ENCODE results near the gene EPB41L4A. TPM values are rescaled to one million over a fixed set of nuclear protein-coding genes. Genes with fewer than 3 reads are reported as not detected.
A peak's percentile ranks its signal among the peaks of the same experiment; 100 is the strongest.

The EPB41L4A gene
- total and polyA plus RNA-seq, 2 experiments from 2014 or later = 0.11 to 0.76 TPM

GRCh38 chr5:112316006-112316405 lies 103.1 kb downstream of the EPB41L4A start:
- Histone ChIP-seq H2AFZ (no peak overlapping the region), H3F3A (ENCODE audit: insufficient read depth) (no peaks in the 10 kb centered on the region)
- DNase-seq = no peak

GRCh38 chr5:112312295-112313275 lies 106.5 kb downstream of the EPB41L4A start:
- Histone ChIP-seq H4K20me1 (ENCODE audit: insufficient read depth) (no peaks in the 10 kb centered on the region), H3K9me3 (ENCODE audit: low read depth) (no peaks in the 10 kb centered on the region), H3K4me2 (ENCODE audit: unreplicated experiment) (no peak overlapping the region), H3K4me1 (ENCODE audit: insufficient read depth) (no peaks in the 10 kb centered on the region), H2AFZ (no peak overlapping the region), H3K27ac (no peak overlapping the region), H3K9ac (no peak overlapping the region), H3K4me3 (no peak overlapping the region), H3K79me2 (ENCODE audit: insufficient read depth) (no peaks in the 10 kb centered on the region), H3K36me3 (ENCODE audit: low read depth) (no peaks in the 10 kb centered on the region), H3F3A (ENCODE audit: insufficient read depth) (no peaks in the 10 kb centered on the region), H3K27me3 (replicated peaks; ENCODE audit: insufficient read depth) (no peaks in the 10 kb centered on the region; the same call in 1 of the 2 replicates), H3K9me2 (ENCODE audit: insufficient read depth) (no peaks in the 10 kb centered on the region)
- DNase-seq = peak; percentile 7
- in situ Hi-C loops (cut with MboI) = no loop called here
- WGBS, 2 experiments (ENCODE audit: low coverage in 1 of 2, low lambda C conversion rate in 2 of 2, missing lambda C conversion rate in 2 of 2) = 63 to 66% methylated on average over 4 of the region's 4 CpGs
- TF ChIP-seq EZH2phosphoT487 (IDR thresholded peaks at IDR 0.05; ENCODE audit: insufficient read depth, low read depth) = no peak
- TF ChIP-seq EZH2 (IDR thresholded peaks at IDR 0.05; ENCODE audit: insufficient read depth, poor library complexity, severe bottlenecking) = no peak

More at GRCh38 chr5:112316006-112316405, 103.1 kb downstream of the EPB41L4A start:
- Histone ChIP-seq H3K9me2 (ENCODE audit: insufficient read depth) (no peaks in the 10 kb centered on the region), H3K36me3 (ENCODE audit: low read depth) (no peaks in the 10 kb centered on the region), H3K27me3 (replicated peaks; ENCODE audit: insufficient read depth) (no peaks in the 10 kb centered on the region), H3K79me2 (ENCODE audit: insufficient read depth) (no peaks in the 10 kb centered on the region), H3K4me2 (ENCODE audit: unreplicated experiment) (no peak overlapping the region), H3K27ac (no peak overlapping the region), H3K9ac (no peak overlapping the region), H3K9me3 (ENCODE audit: low read depth) (no peaks in the 10 kb centered on the region), H3K4me1 (ENCODE audit: insufficient read depth) (no peaks in the 10 kb centered on the region), H4K20me1 (ENCODE audit: insufficient read depth) (no peaks in the 10 kb centered on the region), H3K4me3 (no peak overlapping the region)
- TF ChIP-seq EZH2 (IDR thresholded peaks at IDR 0.05; ENCODE audit: insufficient read depth, poor library complexity, severe bottlenecking) (no peak), EZH2phosphoT487 (IDR thresholded peaks at IDR 0.05; ENCODE audit: insufficient read depth, low read depth) (no peak)
- WGBS, 2 experiments (ENCODE audit: low coverage in 1 of 2, low lambda C conversion rate in 2 of 2, missing lambda C conversion rate in 2 of 2) = 44 to 45% methylated on average over 2 of the region's 2 CpGs
- in situ Hi-C loops (cut with MboI) = no loop called here

- no peaks in the 10 kb centered on the region for H3K9me3 ChIP-seq (ENCODE audit: low read depth)
- no peaks in the 10 kb centered on the region for H3K4me1 ChIP-seq (ENCODE audit: insufficient read depth)
- no peak for TF ChIP-seq EZH2 (IDR thresholded peaks at IDR 0.05; ENCODE audit: insufficient read depth, poor library complexity, severe bottlenecking)
- TF ChIP-seq EZH2phosphoT487 (IDR thresholded peaks at IDR 0.05; ENCODE audit: insufficient read depth, low read depth) = no peak
- 71 to 88% methylated on average over 1 of the region's 1 CpG for WGBS, 2 experiments (ENCODE audit: low coverage in 1 of 2, low lambda C conversion rate in 2 of 2, missing lambda C conversion rate in 2 of 2)
- no peak overlapping the region for H3K9ac ChIP-seq
- no peaks in the 10 kb centered on the region for H4K20me1 ChIP-seq (ENCODE audit: insufficient read depth)
- no peaks in the 10 kb centered on the region for H3K9me2 ChIP-seq (ENCODE audit: insufficient read depth)
- H3K27me3 ChIP-seq (replicated peaks; ENCODE audit: insufficient read depth) = no peaks in the 10 kb centered on the region; the same call in 1 of the 2 replicates
- H3K27ac ChIP-seq = no peak overlapping the region
- H3F3A ChIP-seq (ENCODE audit: insufficient read depth) = no peaks in the 10 kb centered on the region
- in situ Hi-C loops (cut with MboI) = no loop called here
- no peaks in the 10 kb centered on the region for H3K36me3 ChIP-seq (ENCODE audit: low read depth)
- H3K79me2 ChIP-seq (ENCODE audit: insufficient read depth) = no peaks in the 10 kb centered on the region
- H3K4me2 ChIP-seq (ENCODE audit: unreplicated experiment) = no peak overlapping the region
- no peak overlapping the region for H3K4me3 ChIP-seq
- no peak overlapping the region for H2AFZ ChIP-seq
- DNase-seq = no peak
These were observed 108.3 kb downstream of the EPB41L4A start for GRCh38 chr5:112310746-112311145.

- H3K4me2 ChIP-seq (ENCODE audit: unreplicated experiment) = no peak overlapping the region
- in situ Hi-C loops (cut with MboI) = no loop called here
- no peak overlapping the region for H3K4me3 ChIP-seq
- no peak overlapping the region for H3K27ac ChIP-seq
- no peaks in the 10 kb centered on the region; the same call in 1 of the 2 replicates for H3K27me3 ChIP-seq (replicated peaks; ENCODE audit: insufficient read depth)
- no peaks in the 10 kb centered on the region for H3K79me2 ChIP-seq (ENCODE audit: insufficient read depth)
- no peak overlapping the region for H2AFZ ChIP-seq
- no peaks in the 10 kb centered on the region for H3K9me3 ChIP-seq (ENCODE audit: low read depth)
- no peak for DNase-seq
- 26 to 47% methylated on average over 1 of the region's 1 CpG for WGBS, 2 experiments (ENCODE audit: low coverage in 1 of 2, low lambda C conversion rate in 2 of 2, missing lambda C conversion rate in 2 of 2)
- no peak overlapping the region for H3K9ac ChIP-seq
- H3F3A ChIP-seq (ENCODE audit: insufficient read depth) = no peaks in the 10 kb centered on the region
- H3K4me1 ChIP-seq (ENCODE audit: insufficient read depth) = no peaks in the 10 kb centered on the region
- H3K36me3 ChIP-seq (ENCODE audit: low read depth) = no peaks in the 10 kb centered on the region
- H4K20me1 ChIP-seq (ENCODE audit: insufficient read depth) = no peaks in the 10 kb centered on the region
- H3K9me2 ChIP-seq (ENCODE audit: insufficient read depth) = no peaks in the 10 kb centered on the region
- TF ChIP-seq EZH2 (IDR thresholded peaks at IDR 0.05; ENCODE audit: insufficient read depth, poor library complexity, severe bottlenecking) = no peak
- TF ChIP-seq EZH2phosphoT487 (IDR thresholded peaks at IDR 0.05; ENCODE audit: insufficient read depth, low read depth) = no peak
These were observed 110.5 kb downstream of the EPB41L4A start for GRCh38 chr5:112308608-112309007.

All from GM23248 (cell line).